ENCODE measurements around the gene SAP30. TPM values are rescaled to one million over a fixed set of nuclear protein-coding genes. Genes with fewer than 3 reads are reported as not detected.

SAP30 gene
- total and polyA plus RNA-seq, 10 of the 15 experiments (the other 5 are each of a cell fraction or from before 2014, with no cell fraction given): 5.0 to 56.9 (median 23.6) TPM

- no peaks in the 10 kb centered on the region for H3K36me3 ChIP-seq (ENCODE audit: control insufficient read depth in 2 of 2, insufficient read depth in 2 of 2, low read length in 1 of 2)
- H3K4me1 ChIP-seq (ENCODE audit: control insufficient read depth, insufficient read depth, low read length): no peaks in the 10 kb centered on the region
- no peaks in the 10 kb centered on the region for H4K20me1 ChIP-seq (ENCODE audit: control insufficient read depth, insufficient read depth)
- H3K4me2 ChIP-seq (ENCODE audit: control insufficient read depth, insufficient read depth): no peak overlapping the region
- H3K27ac ChIP-seq (ENCODE audit: control insufficient read depth, insufficient read depth): no peak overlapping the region
- H3K9ac ChIP-seq (ENCODE audit: control insufficient read depth, insufficient read depth, low read length): no peak overlapping the region
- H2AFZ ChIP-seq (ENCODE audit: control insufficient read depth, low read depth, low read length): no peak overlapping the region
- in situ Hi-C loops (cut with MboI): no loop called here
- H3K27me3 ChIP-seq (replicated peaks in 1 of 2; ENCODE audit: control insufficient read depth in 2 of 2, insufficient read depth in 2 of 2, low read length in 1 of 2): no peaks in the 10 kb centered on the region
- CTCF ChIA-PET: interaction anchor here (1.4 to 2.3 kb wide), 4 partner anchors 15 to 102 kb away, joined by 3 to 9 read pairs (median 6); no protein-coding TSS in a partner anchor
- no peak for FAIRE-seq
- H3K4me3 ChIP-seq: no peak overlapping the region
- BruUV-seq (replicated peaks): no TSS peak
- no peak for ATAC-seq
- TF ChIP-seq RBBP5 (conservative IDR thresholded peaks at IDR 0.05): no peak
- no peak for TF ChIP-seq POLR2AphosphoS5 (IDR thresholded peaks at IDR 0.05; ENCODE audit: low read length)
- no peak for TF ChIP-seq RB1 (IDR thresholded peaks at IDR 0.05; ENCODE audit: borderline replicate concordance)
- 44% methylated on average over 3 of the region's 3 CpGs for WGBS (ENCODE audit: insufficient coverage, insufficient replicate concordance, low lambda C conversion rate, missing lambda C conversion rate)
- DNase-seq (ENCODE audit: low read depth, low spot score): no peak
- H3K79me2 ChIP-seq (ENCODE audit: control insufficient read depth, insufficient read depth, low read length): no peaks in the 10 kb centered on the region
- intact Hi-C loops (cut with micrococcal nuclease; ENCODE audit: unreplicated experiment): no loop called here
- POLR2A ChIA-PET: no interaction called here
- SMC1A ChIA-PET (ENCODE audit: uncharacterized antibody, unreplicated experiment): interaction anchor here (1.1 to 1.7 kb wide), 4 partner anchors 9 to 103 kb away, joined by 3 to 5 read pairs (median 4); no protein-coding TSS in a partner anchor
- RAD21 ChIA-PET (ENCODE audit: unreplicated experiment): interaction anchor here (0.6 to 1.5 kb wide), 2 partner anchors 29 to 85 kb away, joined by 3 read pairs; no protein-coding TSS in a partner anchor
- no peaks in the 10 kb centered on the region for H3K9me3 ChIP-seq (replicated peaks; ENCODE audit: control insufficient read depth, insufficient read depth, low read length)
Observed at GRCh38 chr4:173404296-173404865, 33.6 kb downstream of the SAP30 start.

- DNase-seq (ENCODE audit: low read depth, low spot score) (no peak), FAIRE-seq (peak; percentile 27), ATAC-seq (peak; percentile 77)
- no peaks in the 10 kb centered on the region for H4K20me1 ChIP-seq (ENCODE audit: control insufficient read depth, insufficient read depth)
- POLR2A ChIA-PET: interaction anchor here (0.9 to 1.3 kb wide), 3 partner anchors 34 to 39 kb away, joined by 3 to 7 read pairs (median 3); partner anchors contain the start of gene SAP30
- in situ Hi-C loops (cut with MboI) (no loop called here), intact Hi-C loops (cut with micrococcal nuclease; ENCODE audit: unreplicated experiment) (no loop called here)
- H3K27ac ChIP-seq (ENCODE audit: control insufficient read depth, insufficient read depth): no peak overlapping the region
- no peaks in the 10 kb centered on the region for H3K79me2 ChIP-seq (ENCODE audit: control insufficient read depth, insufficient read depth, low read length)
- SMC1A ChIA-PET (ENCODE audit: uncharacterized antibody, unreplicated experiment): interaction anchor here (0.9 to 1.6 kb wide), 5 partner anchors 31 to 393 kb away, joined by 3 to 4 read pairs (median 3); partner anchors contain the start of gene HMGB2
- no TSS peak for BruUV-seq (replicated peaks)
- no peak overlapping the region for H3K9ac ChIP-seq (ENCODE audit: control insufficient read depth, insufficient read depth, low read length)
- H3K9me3 ChIP-seq (replicated peaks; ENCODE audit: control insufficient read depth, insufficient read depth, low read length): no peaks in the 10 kb centered on the region
- no peaks in the 10 kb centered on the region for H3K36me3 ChIP-seq (ENCODE audit: control insufficient read depth in 2 of 2, insufficient read depth in 2 of 2, low read length in 1 of 2)
- RAD21 ChIA-PET (ENCODE audit: unreplicated experiment): interaction anchor here (0.7 to 1.5 kb wide), 3 partner anchors 75 to 392 kb away, joined by 3 to 4 read pairs (median 4); no protein-coding TSS in a partner anchor
- CTCF ChIA-PET: interaction anchor here (1.2 to 2.3 kb wide), 5 partner anchors 15 to 392 kb away, joined by 3 to 9 read pairs (median 4); no protein-coding TSS in a partner anchor
- no peak overlapping the region for H3K4me2 ChIP-seq (ENCODE audit: control insufficient read depth, insufficient read depth)
- H3K4me1 ChIP-seq (ENCODE audit: control insufficient read depth, insufficient read depth, low read length): no peaks in the 10 kb centered on the region
- 41% methylated on average over 4 of the region's 4 CpGs for WGBS (ENCODE audit: insufficient coverage, insufficient replicate concordance, low lambda C conversion rate, missing lambda C conversion rate)
- no peak overlapping the region for H3K4me3 ChIP-seq
- no peak overlapping the region for H2AFZ ChIP-seq (ENCODE audit: control insufficient read depth, low read depth, low read length)
- H3K27me3 ChIP-seq (replicated peaks in 1 of 2; ENCODE audit: control insufficient read depth in 2 of 2, insufficient read depth in 2 of 2, low read length in 1 of 2): no peaks in the 10 kb centered on the region
- TF ChIP-seq NR2C1 (IDR thresholded peaks at IDR 0.05) (no peak), BCLAF1 (IDR thresholded peaks at IDR 0.05) (no peak), ETV6 (conservative IDR thresholded peaks at IDR 0.05 in 1 of 2, IDR thresholded peaks at IDR 0.05 in 1 of 2; ENCODE audit: borderline replicate concordance in 1 of 2, low read depth in 1 of 2) (peak in 1 of 2 experiments; percentile 27; a peak in 1 of 4 replicates), ZBTB33 (IDR thresholded peaks at IDR 0.05) (no peak), CREB1 (IDR thresholded peaks at IDR 0.05; ENCODE audit: low read depth) (no peak), JUNB (IDR thresholded peaks at IDR 0.05) (peak; percentile 79), MYC (IDR thresholded peaks at IDR 0.05; ENCODE audit: insufficient read depth, insufficient read length, insufficient replicate concordance, low read length, severe bottlenecking) (no peak)
Observed at GRCh38 chr4:173405840-173406606, 35.3 kb downstream of the SAP30 start.
